HG03439 (cell line): ENCODE data around the gene ETFB.

Experiments
- ATAC-seq: cut with Tn5 transposase; IDR thresholded peaks from one replicate; pipeline ENCODE4 v1.9.1; 2021; ENCODE audit warnings: mild to moderate bottlenecking, moderate library complexity; ENCODE audit not compliant: unreplicated experiment

The ETFB gene

DNA sequence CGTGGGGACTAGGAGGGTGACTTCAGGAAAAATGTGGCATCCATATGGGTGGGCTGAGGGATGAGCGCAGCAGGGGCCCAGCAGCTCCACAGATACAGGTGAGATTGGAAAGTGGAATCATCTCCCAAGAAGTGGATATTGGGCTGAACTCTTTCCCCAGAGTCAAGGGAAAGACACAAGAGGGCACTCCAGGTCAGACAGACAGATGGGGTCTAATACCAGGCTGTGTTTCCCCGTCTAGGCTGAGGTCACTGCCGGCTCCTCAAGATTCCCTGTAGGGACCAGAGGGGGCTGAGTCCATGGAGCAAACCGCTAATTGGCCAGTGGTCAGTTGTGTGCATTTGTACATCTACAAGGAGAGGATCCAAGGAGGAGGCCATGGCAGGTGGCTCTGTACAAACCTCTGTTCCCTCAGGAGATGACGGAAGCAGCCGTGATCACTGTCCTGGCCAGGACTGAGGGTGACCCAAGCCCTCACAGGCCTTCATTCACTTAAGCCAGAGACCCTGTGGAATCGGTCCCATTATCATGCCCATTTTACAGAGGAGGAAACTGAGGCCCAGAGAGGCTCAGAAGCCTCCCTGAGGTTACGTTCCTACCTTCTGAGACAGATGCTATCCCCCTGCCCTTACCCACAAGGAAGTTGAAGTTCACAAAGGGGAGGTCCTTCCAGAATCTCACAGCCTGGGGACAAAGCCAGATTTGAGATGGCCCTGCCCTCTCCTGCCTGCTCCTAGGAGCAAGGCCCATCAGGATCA lies 69.7 kb downstream of the ETFB start:
- no peak for ATAC-seq

DNA sequence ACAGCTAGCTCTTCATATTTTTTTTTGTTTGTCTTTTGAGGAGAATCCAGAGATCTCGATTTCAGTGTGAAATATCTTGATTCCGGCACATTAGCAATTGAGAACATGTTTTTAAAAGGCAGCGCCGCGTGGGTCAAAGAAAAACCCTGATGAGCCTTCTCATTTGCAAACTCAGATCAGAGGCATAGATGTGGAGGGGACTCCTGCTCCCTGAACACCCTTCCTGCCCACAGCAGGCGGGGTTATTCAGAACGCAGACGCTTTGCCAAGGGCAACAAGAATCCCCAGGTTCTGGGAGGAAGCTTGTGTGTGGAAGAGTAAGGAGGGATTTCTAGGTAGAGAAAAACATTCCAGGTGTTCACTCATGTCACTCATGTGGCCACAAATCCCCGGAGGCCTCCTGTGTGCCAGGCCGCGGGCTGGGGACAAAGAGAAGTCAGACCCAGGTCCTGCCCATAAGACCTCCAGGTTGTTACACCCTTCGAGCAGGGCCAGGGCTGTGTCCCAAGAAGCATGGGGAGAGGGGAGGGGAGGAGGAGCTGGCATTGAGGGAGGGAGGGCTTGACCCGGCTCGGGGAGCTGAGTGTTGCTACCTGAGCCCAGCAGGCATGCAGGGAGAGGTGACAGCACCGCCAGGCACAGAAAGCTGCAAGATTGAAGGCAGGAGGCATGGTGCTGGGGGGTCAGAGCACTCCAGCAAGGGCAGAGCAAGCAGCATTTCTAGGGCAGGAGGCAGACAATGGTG lies 70.6 kb downstream of the ETFB start:
- ATAC-seq, result no peak
